ENCODE data around the gene ARTN. TPM values are rescaled to one million over a fixed set of nuclear protein-coding genes. Genes with fewer than 3 reads are reported as not detected.

Gene ARTN, protein sequence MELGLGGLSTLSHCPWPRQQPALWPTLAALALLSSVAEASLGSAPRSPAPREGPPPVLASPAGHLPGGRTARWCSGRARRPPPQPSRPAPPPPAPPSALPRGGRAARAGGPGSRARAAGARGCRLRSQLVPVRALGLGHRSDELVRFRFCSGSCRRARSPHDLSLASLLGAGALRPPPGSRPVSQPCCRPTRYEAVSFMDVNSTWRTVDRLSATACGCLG
- total RNA-seq = under 0.01 TPM

DNA sequence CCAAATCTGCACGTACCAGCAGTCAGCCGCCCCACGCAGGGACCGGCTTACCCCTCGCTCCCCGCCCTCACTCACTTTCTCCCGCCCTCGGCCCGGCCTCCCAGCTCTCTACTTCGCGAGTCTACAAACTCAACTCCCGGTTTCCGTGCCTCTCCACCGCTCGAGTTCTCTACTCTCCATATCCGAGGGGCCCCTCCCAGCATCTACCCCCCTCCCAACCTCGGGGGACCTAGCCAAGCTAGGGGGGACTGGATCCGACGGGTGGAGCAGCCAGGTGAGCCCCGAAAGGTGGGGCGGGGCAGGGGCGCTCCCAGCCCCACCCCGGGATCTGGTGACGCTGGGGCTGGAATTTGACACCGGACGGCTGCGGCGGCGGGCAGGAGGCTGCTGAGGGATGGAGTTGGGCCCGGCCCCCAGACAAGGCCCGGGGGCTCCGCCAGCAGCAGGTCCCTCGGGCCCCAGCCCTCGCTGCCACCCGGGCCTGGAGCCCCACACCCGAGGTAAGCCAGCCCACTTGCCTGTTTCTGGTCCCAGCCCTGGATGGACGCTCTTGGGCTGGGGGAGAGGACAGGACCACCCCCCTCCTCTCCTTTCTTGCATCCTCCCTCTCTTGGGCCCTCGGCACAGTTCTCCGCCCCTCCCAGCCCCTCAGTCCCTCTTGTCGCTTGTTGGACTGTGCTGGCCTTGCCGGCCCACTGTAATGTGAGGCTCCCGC is at the start of gene ARTN:
TSS of gene ARTN (plus strand) at position 416 of the 715 bp plus-strand sequence. CDS start 1,856 bp downstream, outside the sequence.
- DNase-seq (ENCODE audit: low spot score in 2 of 2) (no peak), FAIRE-seq (no peak)

DNA sequence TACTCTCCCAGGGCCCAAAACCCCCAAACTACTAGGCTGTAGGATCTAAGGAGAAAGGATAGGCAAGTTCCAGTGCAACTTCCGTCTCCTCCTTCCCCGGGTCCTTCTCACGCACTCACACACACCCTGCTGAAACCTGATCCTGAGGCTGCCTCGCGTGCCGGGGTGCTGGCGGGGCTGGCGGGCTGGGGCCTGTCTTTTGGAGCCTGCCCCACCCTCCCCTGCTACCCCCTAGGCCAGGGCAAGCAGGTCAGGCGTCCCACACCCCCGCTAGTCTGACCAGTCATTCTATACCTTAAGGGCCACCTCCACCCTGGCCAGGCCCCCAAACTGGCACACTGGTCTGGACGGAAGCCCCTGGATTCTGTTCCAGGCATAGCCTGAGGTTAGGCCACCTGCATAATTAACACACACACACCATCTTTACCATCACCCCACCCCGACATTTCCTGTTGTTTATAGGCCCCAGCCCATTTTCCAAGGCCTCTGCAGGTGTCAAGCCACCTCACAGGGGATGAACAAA is 48.3 kb upstream of the ARTN start:
- DNase-seq (ENCODE audit: low spot score in 2 of 2) = no peak
- FAIRE-seq = no peak

DNA sequence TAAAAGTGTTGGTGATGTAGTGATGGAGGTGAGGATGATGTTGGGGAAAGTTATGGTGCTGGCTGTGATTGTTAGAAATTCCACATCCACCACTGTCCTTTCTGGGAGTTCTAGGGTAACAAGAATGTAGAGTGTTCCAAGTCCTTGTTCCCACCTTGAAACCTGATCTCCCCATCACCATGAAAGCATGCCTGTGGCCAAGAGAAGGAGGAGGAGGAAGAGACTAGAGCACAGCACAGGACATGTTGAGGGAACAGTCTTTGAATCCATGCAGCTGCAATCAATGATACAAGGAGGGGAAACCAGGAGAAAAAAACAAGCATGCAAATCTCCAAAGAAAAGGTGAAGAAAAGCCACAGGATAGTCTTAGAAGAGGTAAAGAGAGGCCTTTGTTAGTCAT is 45.9 kb upstream of the ARTN start:
- DNase-seq (ENCODE audit: low spot score in 2 of 2) (no peak), FAIRE-seq (no peak)

DNA sequence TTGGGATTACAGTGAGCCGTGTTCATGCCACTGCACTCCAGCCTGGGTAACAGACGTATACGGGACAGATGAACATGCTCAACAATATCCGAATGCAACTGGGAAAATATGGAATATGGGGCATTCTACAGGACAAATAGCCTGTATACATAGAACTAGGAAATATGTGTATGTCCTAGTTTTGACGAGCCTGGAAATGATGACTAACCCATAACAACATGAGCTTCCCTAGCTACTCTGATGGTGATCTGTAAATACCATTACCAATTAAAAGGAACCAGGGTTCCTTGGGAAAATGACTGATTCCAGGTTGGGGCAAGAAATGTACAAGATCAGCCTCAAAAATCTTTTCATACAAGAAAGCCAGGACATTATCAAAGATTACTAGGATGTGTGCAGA is 42.8 kb upstream of the ARTN start:
- no peak for DNase-seq (ENCODE audit: low spot score in 2 of 2)
- FAIRE-seq = no peak

DNA sequence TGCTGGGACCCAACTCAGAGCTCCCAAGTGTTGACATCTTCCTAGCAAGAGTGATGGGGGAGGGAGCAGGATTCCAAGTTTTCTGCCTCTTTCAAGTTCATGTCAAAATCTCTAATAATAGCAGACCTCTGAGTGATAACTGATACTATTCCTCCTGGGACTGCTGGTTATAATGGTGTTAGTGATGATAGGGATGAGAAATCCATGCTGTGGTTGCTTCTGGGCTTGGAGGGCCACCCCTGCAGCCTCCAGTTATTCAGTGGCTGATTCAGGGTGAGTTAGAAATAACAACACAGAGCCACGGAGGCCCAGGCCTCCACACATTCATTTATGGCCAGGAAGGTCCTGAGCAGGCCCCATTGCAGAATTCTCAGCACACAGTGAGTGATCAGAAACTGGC is 40.6 kb upstream of the ARTN start:
- FAIRE-seq (no peak), DNase-seq (ENCODE audit: low spot score in 2 of 2) (no peak)

DNA sequence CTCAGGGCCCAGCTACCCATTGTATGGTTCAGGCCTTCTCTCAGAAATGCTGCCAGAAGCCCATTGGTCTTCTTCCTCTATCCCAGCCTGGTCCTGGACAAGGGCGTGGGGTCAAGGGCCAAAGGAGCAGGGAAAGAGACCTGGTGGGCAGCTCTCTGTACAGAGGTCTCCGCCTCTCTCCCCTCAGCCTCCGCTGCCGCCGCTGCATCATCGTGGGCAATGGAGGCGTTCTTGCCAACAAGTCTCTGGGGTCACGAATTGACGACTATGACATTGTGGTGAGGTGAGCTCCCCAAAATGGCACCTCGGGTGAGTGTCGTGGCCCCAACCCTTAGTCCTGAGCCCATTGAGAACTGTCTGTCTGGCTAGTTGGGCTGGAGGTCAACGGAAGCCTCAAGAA is 34.6 kb upstream of the ARTN start:
- DNase-seq (ENCODE audit: low spot score in 2 of 2) (no peak), FAIRE-seq (no peak)

DNA sequence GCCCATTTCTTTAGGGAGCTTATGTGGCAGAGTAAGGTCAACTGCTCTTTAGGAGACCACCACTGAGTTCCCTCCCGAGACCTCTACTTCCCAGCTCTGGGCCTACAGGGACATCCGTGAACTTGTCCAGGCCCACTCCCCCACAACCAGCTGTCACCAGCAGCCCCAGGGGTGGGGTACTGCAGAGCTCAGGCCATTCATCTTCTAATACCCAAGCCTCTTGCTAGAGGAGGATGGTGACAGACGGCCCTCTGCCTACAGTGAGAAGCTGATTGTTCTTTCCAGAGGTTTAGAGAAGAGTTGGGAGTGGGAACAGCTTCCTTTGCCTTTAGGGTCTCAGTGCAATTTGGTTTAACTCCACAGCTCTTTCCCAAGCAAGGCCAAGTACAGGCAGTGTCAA is 33.2 kb upstream of the ARTN start:
- FAIRE-seq = no peak
- no peak for DNase-seq (ENCODE audit: low spot score in 2 of 2)

DNA sequence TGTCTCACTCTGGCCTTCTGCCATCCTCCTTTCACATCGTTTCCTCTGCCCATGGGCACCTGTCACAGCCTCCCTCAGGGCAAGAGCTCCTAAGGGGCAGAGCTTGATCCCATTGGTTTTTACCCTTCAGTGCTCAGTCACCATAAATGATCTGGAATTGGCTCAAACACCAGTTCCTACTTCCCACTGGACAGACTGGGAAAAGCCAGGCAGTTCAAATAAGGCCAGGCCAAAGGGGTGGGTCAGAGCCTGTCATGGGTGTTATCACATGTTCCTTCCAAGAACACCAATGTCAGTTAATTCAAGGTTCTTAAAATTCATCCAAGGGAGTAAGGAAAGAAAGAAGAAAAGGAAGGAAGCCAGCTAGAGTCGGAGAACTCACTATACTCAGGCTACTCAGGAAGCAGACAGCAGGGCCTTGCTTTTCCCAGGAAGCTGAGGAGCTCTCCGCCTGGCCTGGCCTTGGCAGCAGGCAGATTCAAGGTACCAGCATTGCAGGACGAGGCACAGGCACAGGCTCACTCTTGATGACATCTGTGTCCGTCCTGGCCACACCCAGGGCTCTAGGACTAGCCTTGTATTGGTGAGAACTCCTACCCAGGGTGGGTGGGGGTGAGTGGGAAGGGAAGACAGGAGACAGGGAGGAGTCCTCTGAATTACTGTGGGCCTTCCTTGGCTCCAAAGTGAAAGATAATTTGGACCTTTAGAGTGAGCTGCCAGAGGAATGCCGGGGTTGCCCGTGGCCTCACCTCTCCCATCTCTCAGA is 32.2 kb upstream of the ARTN start:
- FAIRE-seq (no peak), DNase-seq (ENCODE audit: low spot score in 2 of 2) (no peak)

DNA sequence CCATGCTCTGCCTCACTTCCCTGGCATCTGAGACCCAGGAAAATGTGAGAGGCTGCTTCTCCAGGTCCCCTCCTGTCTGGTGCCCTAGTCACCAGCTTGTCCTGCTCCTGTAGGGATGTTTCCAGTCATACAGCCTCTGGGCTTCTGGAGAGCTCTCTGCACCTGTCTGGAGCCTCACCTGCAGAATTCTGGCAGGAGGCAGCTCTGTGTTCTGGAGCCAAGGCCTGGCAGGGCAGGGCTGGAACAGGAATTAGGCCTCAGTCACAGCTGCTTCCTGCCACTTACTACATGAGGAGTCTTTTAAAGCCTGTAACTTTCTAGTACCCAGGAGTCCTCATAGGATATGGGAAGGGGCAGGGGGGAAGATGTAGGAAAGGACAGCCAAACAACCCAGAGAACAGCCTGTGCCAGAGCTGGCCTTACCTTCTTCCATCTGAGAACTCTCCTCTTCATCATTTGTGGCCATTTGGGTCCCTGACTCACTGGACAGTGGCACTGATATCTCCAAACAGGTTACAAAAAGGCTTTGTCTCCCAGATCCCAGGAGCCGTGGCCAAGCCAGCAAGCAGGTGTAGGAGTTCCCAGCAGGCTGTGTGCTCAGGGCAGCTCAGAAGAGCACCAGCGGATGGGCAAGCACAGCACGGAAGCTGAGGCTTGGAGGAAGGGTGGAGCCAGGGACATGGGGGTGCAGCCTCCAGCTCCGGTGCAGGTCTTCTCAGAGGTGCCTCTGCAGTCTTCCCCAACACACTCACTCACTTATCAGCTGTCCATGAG is 31.4 kb upstream of the ARTN start:
- FAIRE-seq (no peak), DNase-seq (ENCODE audit: low spot score in 2 of 2) (no peak)

DNA sequence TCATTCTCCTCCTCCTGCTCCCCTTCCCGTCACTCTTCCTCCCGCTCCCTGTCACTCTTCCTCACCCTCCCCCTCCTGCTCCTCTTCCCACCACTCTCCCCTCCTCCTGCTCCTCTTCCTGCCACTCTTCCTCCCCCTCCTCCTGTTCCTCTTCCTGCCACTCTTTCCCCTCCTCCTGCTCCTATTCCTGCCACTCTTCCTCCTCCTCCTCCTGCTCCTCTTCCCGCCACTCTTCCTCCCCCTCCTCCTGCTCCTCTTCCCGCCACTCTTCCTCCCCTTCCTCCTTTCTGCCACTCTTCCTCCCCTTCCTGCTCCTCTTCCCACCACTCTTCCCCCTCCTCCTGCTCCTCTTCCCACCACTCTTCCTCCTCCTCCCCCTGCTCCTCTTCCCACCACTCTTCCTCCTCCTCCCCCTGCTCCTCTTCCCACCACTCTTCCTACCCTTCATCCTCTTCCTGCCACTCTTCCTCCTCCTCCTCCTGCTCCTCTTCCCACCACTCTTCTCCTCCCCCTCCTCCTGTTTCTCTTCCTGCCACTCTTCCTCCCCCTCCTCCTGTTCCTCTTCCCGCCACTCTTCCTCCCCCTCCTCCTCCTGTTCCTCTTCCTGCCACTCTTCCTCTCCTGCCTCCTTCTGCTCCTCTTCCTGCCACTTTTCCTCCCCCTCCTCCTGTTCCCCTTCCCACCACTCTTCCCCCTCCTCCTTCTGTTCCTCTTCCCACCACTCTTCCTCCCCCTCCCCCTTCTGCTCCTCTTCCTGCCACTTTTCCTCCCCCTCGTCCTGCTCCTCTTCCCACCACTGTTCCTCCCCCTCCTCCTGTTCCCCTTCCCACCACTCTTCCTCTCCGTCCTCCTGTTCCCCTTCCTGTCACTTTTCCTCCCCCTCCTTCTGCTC is 28.7 kb upstream of the ARTN start:
- FAIRE-seq (no peak), DNase-seq (ENCODE audit: low spot score in 2 of 2) (no peak)

DNA sequence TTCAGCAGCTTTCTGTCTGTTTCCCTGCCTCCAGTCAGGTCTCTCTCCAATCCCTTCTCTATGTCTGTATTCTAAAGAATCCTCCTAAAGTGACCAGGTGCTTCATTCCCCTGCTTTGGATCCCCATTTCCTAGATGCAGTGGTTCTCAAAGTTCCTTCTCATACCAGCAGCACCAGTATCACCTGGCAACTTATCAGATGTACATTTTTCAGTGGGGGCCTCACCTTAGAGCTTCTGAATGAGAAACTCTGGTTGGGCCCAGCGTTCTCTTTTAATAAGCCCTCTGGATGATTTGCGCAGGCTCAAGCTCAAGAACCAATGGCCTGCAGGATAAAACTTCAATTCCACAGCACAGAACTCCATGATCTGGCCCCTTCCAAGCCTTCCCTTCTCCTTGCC is 25.4 kb upstream of the ARTN start:
- DNase-seq (ENCODE audit: low spot score in 2 of 2) = no peak
- FAIRE-seq = no peak

DNA sequence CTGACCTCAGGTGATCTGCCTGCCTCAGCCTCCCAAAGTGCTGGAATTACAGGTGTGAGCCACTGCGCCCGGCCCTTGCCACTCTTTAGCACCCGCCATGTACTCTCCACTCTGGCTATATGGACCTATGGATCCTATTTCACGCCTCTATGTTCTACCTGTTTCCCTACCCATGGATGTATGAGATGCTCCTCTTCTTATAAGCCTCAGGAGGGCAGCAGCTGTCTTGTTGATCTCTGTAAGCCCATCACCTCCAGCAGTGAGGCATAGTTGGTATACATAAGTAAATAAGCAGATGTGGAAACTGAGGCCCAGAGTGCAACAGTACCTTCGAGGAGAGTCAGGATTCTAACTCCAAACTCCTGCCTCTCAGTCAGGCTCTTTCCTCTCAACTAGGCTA is 24.7 kb upstream of the ARTN start:
- no peak for FAIRE-seq

DNA sequence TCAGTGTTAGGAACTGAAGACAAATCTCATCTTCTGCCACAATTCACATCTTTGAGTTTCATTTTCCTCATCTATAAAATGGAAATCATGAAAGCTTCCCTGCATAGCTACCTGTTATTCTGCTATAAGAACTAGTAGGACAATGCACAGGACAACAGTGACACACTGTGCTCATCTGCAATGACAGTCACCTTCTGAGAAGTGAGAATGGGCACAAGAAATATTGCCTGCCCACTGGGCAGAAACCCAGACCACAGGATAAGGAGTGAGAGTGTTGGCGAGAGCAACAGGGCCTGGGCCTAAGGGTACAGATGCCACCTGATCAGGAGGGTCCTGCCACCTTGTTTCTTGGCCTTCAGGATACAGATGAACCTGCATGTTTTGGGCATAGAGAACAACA is 23.3 kb upstream of the ARTN start:
- no peak for FAIRE-seq
- DNase-seq (ENCODE audit: low spot score in 2 of 2) = no peak

More for the DNA sequence above, 24.7 kb upstream of the ARTN start:
- no peak for DNase-seq (ENCODE audit: low spot score in 2 of 2)

DNA sequence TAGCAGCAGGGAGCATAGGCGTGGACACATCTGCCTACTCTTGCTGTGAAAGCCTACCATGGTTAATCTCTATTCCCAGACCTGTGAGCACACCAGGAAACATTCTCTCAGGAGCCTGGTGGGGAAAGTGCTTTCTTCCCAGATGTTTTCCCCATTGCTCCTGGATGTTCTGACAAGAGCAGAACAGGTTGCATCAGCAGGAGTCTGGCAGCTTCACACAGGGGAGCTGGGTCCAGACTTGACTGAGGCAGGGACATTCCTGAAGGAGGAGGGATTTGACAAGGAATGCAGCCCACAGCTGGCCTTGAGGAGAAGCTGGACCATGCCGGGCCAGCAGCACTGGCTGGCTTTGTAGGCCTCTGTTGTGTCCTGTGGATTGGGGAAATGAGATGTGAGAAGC is 21.0 kb upstream of the ARTN start:
- no peak for DNase-seq (ENCODE audit: low spot score in 2 of 2)
- FAIRE-seq = no peak

DNA sequence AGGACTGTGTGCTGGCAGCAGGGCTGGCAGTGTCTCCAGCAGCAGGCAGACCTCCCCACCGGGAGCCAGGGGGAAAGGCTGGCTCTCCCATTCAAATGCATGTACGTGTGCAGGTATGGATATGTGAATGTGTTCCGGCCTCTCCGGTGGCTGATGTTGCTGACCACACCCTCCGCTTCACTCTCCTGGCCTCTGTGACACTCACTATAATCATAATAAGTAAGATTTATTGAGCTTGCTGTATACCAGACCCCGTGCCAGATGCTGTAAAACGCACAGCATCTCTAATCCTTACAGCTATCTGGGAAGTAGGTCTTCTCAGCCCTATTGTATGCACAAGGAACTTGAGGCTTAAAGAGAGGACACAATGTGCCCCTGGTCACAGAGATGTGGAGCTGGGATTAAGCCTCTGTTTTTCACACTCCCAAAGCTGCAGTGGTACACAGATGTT is 20.5 kb upstream of the ARTN start:
- DNase-seq (ENCODE audit: low spot score in 2 of 2) = no peak
- no peak for FAIRE-seq

DNA sequence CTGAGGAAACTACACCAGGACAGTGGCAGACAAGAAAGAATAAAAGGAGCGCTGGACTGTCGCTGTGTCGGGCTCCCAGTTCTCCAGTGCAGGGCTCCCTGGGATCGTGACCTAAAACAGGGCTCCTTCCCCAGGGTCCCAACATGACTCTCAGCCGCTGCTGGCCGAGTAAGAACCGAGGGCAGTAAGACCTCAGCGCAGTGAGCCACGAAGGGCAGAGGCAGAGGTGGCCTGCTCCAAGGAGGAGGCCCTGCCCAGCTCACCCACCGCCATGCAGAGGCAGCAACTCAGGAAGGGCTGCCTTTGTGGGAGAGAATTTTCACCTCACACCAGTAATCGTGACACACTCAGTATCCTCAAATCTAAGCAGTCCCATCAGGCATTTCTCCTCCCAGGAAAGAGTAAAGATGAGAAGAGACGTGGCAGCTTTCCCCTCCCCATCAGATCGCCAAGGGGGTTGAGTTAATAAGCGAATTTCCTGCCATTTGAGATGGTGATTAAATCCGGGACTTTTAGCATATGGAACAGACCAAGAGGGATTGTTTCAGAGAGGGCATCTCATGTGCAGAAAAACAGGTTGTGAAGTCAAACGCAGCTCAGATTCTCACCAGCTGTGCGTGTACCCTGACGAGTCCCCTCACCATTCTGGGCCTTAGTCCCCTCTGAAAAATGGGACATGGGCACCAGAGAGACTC is 19.8 kb upstream of the ARTN start:
- DNase-seq (ENCODE audit: low spot score in 2 of 2) = no peak
- no peak for FAIRE-seq

DNA sequence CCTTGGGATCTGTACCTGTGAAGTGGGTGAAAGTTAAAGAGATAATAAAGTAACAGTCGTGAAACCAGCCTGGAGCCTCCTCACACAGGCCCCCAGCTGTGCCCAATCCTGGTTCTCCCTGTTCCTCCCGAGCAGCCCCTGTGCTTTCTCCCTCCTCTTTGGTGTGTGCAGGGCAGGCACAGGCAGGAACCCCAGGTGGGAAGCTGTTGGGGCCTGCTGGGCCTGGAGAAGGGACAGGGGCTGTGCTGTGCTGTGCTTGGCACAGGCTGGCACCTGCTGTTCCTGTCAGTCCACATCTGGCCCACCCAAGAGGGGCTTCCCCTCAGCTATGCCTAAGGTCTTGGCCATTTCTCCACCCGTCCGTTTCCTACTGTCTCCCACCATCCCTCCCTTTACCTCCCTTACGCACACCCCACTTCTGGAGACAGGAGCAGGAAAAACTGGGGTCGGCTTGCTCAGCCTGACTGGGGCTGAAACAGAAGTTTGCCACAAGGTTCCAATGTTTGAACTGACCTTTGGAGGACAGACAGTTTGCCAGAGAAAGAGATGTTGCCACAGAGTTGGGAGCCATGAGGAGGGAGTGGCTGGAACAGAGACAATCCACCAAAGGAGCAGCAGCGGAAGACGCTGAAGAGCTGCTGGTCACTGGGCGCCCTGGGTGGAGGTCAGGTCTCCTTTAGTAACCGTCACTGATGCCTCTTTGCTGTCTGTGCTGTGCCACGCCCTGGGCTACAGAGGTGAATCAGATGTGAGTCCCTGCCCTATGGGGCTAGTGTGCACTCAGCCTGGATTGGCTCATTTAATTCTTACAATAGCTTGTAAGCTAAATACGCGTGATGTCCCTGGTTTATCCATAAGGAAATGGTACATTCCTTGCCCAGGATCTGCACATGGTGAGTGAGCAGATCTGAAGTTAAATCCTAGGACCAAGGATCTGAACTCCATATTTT is 18.8 kb upstream of the ARTN start:
- FAIRE-seq = no peak
- DNase-seq (ENCODE audit: low spot score in 2 of 2) = no peak

DNA sequence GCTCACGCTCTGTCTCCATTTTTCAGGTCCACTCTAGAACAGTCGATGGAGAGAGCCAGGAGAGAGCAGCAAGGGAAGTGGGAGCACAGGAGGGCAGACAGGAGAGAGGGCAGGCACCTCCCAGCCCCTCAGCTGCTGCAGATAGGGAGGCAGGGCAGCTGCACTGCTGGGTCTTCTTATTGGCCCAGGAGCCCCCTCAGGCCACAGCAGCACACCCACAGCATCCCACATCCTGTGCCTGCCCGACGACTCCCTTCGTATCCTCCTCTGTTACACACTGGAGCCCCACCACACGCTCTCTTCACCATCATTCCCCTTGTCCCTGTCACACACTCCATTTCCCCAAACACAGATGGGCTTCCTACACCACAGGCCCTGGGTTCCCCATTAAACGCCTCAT is 13.7 kb upstream of the ARTN start:
- no peak for FAIRE-seq

More for the DNA sequence above, 13.7 kb upstream of the ARTN start:
- no peak for DNase-seq (ENCODE audit: low spot score in 2 of 2)
